Ecto neural progenitor cell (in vitro differentiated cells): ENCODE measurements around the gene SDK1.

ENCODE experiments used
- DNase-seq: peaks from one replicate; pipeline ENCODE4 v3.0.0-alpha.2; 2018; ENCODE audit warnings: low spot score

The SDK1 gene

GRCh38 chr7:4045450-4045849, 744.4 kb downstream of the SDK1 start:
- peak; percentile 18 for DNase-seq

DNA sequence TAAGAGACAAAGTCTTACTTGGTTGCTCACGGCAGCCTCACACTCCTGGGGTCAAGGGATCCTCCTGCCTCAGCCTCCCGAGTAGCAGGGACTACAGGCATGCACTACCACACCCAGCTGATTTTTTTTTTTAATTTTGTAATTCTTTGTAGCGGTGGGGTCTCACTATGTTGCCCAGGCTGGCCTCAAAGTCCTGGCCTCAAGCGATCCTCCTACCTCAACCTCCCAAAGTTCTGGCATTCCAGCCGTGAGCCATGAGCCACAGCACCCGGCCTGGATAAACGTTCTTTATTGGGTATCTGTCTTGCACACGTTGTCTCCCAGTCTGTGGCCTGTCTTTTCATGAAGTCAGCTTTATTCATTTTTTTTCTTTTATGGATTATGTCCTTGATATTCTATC, 744.9 kb downstream of the SDK1 start:
- DNase-seq = peak; percentile 14

- DNase-seq = peak; percentile 14
Observed at GRCh38 chr7:4048336-4048735, 747.3 kb downstream of the SDK1 start.

DNA sequence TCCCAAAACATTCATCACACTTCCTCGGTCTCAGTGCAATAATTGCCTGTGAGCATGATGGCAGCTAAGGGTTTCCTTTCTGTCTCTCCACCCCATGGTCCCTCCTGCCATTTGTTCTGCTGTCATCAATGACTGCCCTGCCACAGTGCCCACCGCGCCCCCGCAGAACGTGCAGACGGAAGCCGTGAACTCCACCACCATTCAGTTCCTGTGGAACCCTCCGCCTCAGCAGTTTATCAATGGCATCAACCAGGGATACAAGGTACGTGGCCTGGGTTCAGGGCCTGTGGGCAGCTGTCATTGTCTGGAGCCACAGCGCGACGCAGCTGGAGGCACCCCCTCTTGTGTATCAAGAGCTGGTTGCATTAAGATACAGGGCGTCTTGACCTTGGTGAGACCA, 748.1 kb downstream of the SDK1 start:
- peak; percentile 20 for DNase-seq

- no peak for DNase-seq
Observed at GRCh38 chr7:4050126-4050660, 749.1 kb downstream of the SDK1 start.

- no peak for DNase-seq
Observed at GRCh38 chr7:4051696-4052095, 750.6 kb downstream of the SDK1 start.

DNA sequence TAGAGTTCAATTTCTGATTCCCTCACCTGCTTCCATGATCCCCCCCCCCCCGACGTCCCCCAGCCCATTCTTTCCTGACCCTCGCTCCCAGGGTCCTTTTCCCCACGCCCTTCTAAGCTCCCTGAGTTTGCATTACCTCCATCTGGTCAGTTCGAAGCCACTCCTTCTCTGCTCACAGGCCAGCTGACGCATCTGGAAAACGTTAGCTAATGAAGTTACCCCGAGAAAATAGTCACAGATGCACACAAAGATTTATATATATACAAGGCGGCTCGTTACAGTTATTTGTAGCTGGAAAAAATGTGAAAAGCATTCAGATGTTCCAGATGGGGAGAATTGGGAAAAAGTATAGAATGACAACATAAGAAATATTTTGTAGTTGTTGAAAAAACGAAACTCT, 751.1 kb downstream of the SDK1 start:
- DNase-seq = no peak

DNA sequence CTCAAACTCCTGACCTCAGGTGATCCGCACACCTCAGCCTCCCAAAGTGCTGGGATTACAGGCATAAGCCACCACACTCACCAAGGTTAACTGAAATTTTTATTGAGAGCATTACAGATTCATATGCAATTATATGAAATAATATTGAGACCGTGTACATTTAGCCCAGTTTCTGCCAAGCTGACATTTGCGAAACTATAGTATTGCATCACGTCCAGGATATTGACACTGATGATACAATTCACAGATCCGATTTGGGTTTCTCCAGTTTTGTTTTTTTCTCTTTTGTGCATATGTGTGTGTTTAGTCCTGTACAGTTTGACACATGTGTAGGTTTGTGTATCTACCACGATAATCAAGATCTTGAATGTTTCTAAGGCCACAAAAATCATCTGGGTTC, 753.1 kb downstream of the SDK1 start:
- DNase-seq = no peak

- peak; percentile 36 for DNase-seq
Observed at GRCh38 chr7:4056552-4057288, 755.7 kb downstream of the SDK1 start.

DNA sequence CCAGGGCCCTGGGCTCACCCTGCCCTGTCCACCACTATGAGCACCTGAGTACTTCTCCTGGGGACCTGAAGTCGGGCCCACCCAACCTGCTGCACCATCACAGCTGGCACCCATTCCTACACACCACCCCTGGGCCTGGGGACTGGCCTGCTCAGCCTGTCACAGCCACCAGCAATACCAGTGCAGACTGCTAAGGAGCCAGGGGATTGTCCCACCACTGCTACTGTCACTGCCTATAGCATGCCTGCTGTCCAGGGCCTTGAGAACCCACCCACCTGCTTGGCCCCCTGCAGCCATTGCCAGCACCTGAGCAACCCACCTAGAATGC, 756.2 kb downstream of the SDK1 start:
- DNase-seq = peak; percentile 42

DNA sequence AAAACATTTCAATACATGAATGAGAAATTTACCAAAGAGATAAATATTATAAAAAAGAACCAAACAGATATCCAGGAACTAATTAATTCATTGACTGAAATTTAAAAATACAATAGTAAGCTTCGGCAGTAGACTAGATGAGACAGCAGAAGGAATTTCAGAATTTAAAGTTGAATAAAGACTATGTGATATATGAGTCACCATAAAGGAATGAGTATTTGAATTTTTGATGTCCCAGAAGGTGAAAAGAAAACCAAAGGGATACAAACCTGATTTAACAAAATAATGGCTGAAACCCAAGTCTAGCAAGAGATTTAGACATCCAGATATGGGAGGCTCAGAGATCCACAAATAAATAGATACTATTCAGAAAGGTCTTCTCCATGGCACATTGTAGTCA, 757.1 kb downstream of the SDK1 start:
- no peak for DNase-seq

DNA sequence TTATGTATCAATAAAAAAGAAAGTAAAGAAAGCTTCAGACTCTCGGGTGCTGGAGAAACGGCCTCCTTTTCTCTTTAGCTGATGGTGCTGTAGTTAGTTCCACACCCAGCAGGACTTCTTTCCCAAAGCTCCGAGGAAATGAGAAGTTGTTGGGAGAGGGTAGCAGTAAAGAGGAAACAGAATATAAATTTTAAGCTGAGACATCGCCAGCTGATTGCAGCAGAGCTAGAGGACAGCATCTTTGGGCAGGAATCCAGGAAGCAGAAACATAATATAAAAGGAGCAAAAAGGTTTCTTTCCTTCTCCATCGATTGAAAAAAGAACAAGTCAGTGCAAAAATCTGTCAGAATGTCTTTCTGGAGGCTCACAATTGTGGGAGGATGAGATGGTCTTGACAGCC, 764.1 kb downstream of the SDK1 start:
- DNase-seq = no peak

GRCh38 chr7:4066206-4066605, 765.2 kb downstream of the SDK1 start:
- peak; percentile 35 for DNase-seq

DNA sequence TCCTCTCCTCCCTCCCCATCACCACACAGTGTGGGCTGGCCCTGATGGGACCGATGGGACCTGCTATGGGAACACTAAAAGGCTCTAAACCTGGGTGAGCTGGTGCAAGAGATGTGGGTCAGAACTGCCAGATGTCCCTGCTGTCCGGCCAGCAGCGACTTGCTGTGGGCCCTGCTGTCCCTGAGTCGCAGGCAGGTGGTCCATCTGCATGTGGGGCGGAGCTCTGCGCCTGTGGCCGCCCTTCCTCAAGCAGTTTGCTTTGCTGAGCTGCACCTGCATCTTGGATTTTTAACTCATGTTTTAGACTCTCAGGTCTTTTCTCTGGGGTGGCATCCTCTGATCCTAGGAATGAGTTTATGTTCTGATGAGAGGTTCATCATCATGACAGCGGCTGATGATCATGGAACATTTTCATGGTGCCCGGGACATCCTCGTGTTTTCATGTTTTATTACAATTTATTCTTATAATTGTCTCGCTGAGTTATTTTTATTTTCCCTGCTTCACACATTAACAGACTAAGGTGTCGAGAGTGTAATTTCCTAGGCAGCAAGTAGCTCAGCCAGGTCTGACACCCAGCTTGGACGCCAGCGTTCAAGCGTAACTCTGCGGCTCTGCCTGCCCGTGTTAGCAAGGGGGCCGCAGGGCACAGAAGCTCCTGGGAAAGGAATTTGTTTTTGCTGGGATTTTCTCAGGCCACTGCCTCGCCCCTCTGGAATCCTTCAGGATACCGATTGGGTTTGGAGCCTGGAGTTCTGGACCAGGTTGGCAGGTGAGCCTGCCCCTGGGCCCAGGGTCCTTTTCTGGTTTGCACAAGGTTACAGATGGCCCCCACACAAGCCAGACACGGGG, 765.8 kb downstream of the SDK1 start:
- peak; percentile 47 for DNase-seq

DNA sequence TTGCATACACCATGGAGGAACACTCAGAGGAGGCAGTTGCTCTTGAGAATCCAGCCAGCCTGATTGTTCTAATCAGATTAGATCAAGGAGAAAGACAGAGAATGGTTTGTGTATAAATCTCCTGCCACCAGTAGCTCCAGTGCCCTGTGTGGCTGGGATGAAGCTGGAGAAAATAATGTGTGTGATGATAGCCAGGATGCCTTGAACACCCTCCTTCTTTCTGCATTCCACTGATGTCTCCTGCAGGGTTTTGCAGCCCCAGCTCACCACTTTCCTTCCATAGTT, 766.4 kb downstream of the SDK1 start:
- no peak for DNase-seq

GRCh38 chr7:4067874-4068273, 766.8 kb downstream of the SDK1 start:
- peak; percentile 14 for DNase-seq

GRCh38 chr7:4068286-4068685, 767.2 kb downstream of the SDK1 start:
- DNase-seq = no peak

GRCh38 chr7:4069268-4070095, 768.4 kb downstream of the SDK1 start:
- DNase-seq = no peak

DNA sequence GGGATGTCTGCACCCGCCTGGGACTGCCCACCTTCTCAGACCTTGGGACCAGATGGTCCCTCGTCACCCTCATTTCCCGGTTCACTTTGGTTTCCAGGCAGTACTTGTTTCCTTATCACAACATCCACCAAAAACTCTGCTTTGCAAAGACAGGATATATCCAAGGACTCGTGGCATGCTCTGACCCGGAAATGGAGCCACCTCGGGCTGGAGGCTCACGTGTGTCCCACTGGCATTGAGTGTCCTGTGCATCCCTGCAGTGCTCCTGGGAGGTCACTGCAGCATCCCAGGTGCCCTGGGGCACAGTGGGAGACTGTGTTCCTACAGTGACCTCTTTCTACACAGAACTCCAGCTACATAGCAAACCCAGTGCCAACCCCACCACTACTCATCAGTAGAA, 769.2 kb downstream of the SDK1 start:
- no peak for DNase-seq

GRCh38 chr7:4071370-4072058, 770.5 kb downstream of the SDK1 start:
- no peak for DNase-seq

- DNase-seq = peak; percentile 32
Observed at GRCh38 chr7:4072161-4072925, 771.3 kb downstream of the SDK1 start.
